ENCODE data around the gene CELA2A.

- TF ChIP-seq ZNF565 (CRISPR knock-in tag; conservative IDR thresholded peaks at IDR 0.05; ENCODE audit: low read depth), result no peak
- TF ChIP-seq, protein P1, sequence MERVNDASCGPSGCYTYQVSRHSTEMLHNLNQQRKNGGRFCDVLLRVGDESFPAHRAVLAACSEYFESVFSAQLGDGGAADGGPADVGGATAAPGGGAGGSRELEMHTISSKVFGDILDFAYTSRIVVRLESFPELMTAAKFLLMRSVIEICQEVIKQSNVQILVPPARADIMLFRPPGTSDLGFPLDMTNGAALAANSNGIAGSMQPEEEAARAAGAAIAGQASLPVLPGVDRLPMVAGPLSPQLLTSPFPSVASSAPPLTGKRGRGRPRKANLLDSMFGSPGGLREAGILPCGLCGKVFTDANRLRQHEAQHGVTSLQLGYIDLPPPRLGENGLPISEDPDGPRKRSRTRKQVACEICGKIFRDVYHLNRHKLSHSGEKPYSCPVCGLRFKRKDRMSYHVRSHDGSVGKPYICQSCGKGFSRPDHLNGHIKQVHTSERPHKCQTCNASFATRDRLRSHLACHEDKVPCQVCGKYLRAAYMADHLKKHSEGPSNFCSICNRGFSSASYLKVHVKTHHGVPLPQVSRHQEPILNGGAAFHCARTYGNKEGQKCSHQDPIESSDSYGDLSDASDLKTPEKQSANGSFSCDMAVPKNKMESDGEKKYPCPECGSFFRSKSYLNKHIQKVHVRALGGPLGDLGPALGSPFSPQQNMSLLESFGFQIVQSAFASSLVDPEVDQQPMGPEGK (CRISPR knock-in tag; IDR thresholded peaks at IDR 0.05; ENCODE audit: borderline replicate concordance), result no peak
- TF ChIP-seq BACH2 (CRISPR knock-in tag; IDR thresholded peaks at IDR 0.05; ENCODE audit: borderline replicate concordance), result no peak
- TF ChIP-seq ZFP3 (CRISPR knock-in tag; IDR thresholded peaks at IDR 0.05), result no peak
- no peak for TF ChIP-seq TSHZ2 (CRISPR knock-in tag; IDR thresholded peaks at IDR 0.05)
- no peak for TF ChIP-seq RARB (CRISPR knock-in tag; IDR thresholded peaks at IDR 0.05)
- no peak for TF ChIP-seq ARNTL (CRISPR knock-in tag; IDR thresholded peaks at IDR 0.05; ENCODE audit: borderline replicate concordance, low read depth)
- TF ChIP-seq, protein P2, sequence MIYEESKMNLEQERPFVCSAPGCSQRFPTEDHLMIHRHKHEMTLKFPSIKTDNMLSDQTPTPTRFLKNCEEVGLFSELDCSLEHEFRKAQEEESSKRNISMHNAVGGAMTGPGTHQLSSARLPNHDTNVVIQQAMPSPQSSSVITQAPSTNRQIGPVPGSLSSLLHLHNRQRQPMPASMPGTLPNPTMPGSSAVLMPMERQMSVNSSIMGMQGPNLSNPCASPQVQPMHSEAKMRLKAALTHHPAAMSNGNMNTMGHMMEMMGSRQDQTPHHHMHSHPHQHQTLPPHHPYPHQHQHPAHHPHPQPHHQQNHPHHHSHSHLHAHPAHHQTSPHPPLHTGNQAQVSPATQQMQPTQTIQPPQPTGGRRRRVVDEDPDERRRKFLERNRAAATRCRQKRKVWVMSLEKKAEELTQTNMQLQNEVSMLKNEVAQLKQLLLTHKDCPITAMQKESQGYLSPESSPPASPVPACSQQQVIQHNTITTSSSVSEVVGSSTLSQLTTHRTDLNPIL (CRISPR knock-in tag; IDR thresholded peaks at IDR 0.05; ENCODE audit: low read depth), result no peak
- TF ChIP-seq, protein P3, sequence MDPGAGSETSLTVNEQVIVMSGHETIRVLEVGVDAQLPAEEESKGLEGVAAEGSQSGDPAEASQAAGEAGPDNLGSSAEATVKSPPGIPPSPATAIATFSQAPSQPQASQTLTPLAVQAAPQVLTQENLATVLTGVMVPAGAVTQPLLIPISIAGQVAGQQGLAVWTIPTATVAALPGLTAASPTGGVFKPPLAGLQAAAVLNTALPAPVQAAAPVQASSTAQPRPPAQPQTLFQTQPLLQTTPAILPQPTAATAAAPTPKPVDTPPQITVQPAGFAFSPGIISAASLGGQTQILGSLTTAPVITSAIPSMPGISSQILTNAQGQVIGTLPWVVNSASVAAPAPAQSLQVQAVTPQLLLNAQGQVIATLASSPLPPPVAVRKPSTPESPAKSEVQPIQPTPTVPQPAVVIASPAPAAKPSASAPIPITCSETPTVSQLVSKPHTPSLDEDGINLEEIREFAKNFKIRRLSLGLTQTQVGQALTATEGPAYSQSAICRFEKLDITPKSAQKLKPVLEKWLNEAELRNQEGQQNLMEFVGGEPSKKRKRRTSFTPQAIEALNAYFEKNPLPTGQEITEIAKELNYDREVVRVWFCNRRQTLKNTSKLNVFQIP (CRISPR knock-in tag; IDR thresholded peaks at IDR 0.05; ENCODE audit: borderline replicate concordance, low read depth), result no peak
- no peak for TF ChIP-seq OSR1 (CRISPR knock-in tag; IDR thresholded peaks at IDR 0.05)
- no peak for TF ChIP-seq ESRRG (CRISPR knock-in tag; IDR thresholded peaks at IDR 0.05)
- no peak for TF ChIP-seq ZC3H10 (CRISPR knock-in tag; IDR thresholded peaks at IDR 0.05)
- TF ChIP-seq TOX (CRISPR knock-in tag; IDR thresholded peaks at IDR 0.05; ENCODE audit: borderline replicate concordance), result no peak
- TF ChIP-seq ZFP30 (CRISPR knock-in tag; IDR thresholded peaks at IDR 0.05), result no peak
These were observed 20.4 kb downstream of the CELA2A start for GRCh38 chr1:15476927-15477326.
